Stimulated activated CD4-positive, alpha-beta T cell treated with anti-CD3 and anti-CD28 coated beads, TNF-alpha, amount 100 ng/mL, for 1 hour (primary cell): ENCODE data around the gene SPG7.
"Not testable (repeated sequence)": the region's sequence is repeated elsewhere in the genome, so short reads cannot be mapped to it uniquely, and the experiment has no call there.

Source experiments
- DNase-seq, 3 donors: peaks; one replicate each; pipeline ENCODE4 v3.0.0-alpha.2; 2020; ENCODE audit warnings: low read depth in 3 of 3, low spot score in 1 of 3

The SPG7 gene

GRCh38 chr16:89575247-89576152 lies 67.3 kb downstream of the SPG7 start, which contains the start of gene CPNE7:
CPNE7 (plus strand) TSS chr16:89575758; CDS start chr16:89575898, 140 bp downstream.
- no peak for DNase-seq

GRCh38 chr16:89576153-89577054 lies 68.2 kb downstream of the SPG7 start:
- no peak for DNase-seq

- no peak for DNase-seq
Measured at GRCh38 chr16:89577055-89577759, 69.0 kb downstream of the SPG7 start.

GRCh38 chr16:89579351-89579750 lies 71.1 kb downstream of the SPG7 start:
- DNase-seq = no peak

GRCh38 chr16:89581045-89581695 lies 73.0 kb downstream of the SPG7 start:
- DNase-seq = no peak

GRCh38 chr16:89581861-89582563 lies 73.8 kb downstream of the SPG7 start:
- DNase-seq = no peak

- no peak for DNase-seq
Measured at GRCh38 chr16:89582614-89583196, 74.5 kb downstream of the SPG7 start.

GRCh38 chr16:89583197-89583894 lies 75.1 kb downstream of the SPG7 start:
- DNase-seq = no peak

GRCh38 chr16:89583895-89584644 lies 75.9 kb downstream of the SPG7 start:
- no peak for DNase-seq

GRCh38 chr16:89584768-89585549 lies 76.8 kb downstream of the SPG7 start:
- no peak for DNase-seq

- no peak for DNase-seq
Measured at GRCh38 chr16:89586218-89586617, 78.0 kb downstream of the SPG7 start.

GRCh38 chr16:89586853-89587252 lies 78.7 kb downstream of the SPG7 start:
- DNase-seq = no peak

GRCh38 chr16:89587676-89588075 lies 79.5 kb downstream of the SPG7 start:
- DNase-seq = not testable (repeated sequence)

- no peak for DNase-seq
Measured at GRCh38 chr16:89588413-89589109, 80.4 kb downstream of the SPG7 start.

- no peak for DNase-seq
Measured at GRCh38 chr16:89589241-89589926, 81.2 kb downstream of the SPG7 start.

- peak in 1 of 3 donors; percentile 27 for DNase-seq
Measured at GRCh38 chr16:89593841-89594240, 85.6 kb downstream of the SPG7 start.
